Sciatic nerve (tissue), 2 donors: Measurements from ENCODE around the gene ACTR10. TPM values are rescaled to one million over a fixed set of nuclear protein-coding genes. Genes with fewer than 3 reads are reported as not detected.

Experiments used
- ATAC-seq: fragments of 200-7000 bp; cut with Tn5 transposase; one replicate; pipeline ENCODE4 v1.9.1; 2020; ENCODE audit warnings: mild to moderate bottlenecking, moderate library complexity
- DNase-seq: peaks from one replicate; pipeline ENCODE4 v3.0.0-alpha.2; 2020; ENCODE audit warnings: low spot score
- intact Hi-C: fragments of 100-400 bp; cut with DNase I; formaldehyde crosslinking; loops from one replicate; pipeline ENCODE4 v1.14.2; 2022
- total RNA-seq: library from RNA; stranded (reverse); fragmentation: NEBNext Ultra II Directional; extraction: Animal tissue kit (Norgen Biotek cat#: 25700); gene quantifications from one replicate; pipeline ENCODE4 v1.2.1, GENCODE V29; 2021
- donor health status: DM: no; HTN: no; CAD: no.
- donor health status: DM: no; HTN: no; CAD: no.

Gene ACTR10
- total RNA-seq, 1 donor from 2014 or later: 65.2 TPM

- ATAC-seq (no peak), DNase-seq (no peak)
- intact Hi-C loops: no loop called here
These were observed 75.7 kb downstream of the ACTR10 start for GRCh38 chr14:58275527-58276190.

- ATAC-seq (no peak), DNase-seq (no peak)
- intact Hi-C loops: no loop called here
These were observed 76.3 kb downstream of the ACTR10 start for GRCh38 chr14:58276208-58276607.

GRCh38 chr14:58278177-58278576, 78.2 kb downstream of the ACTR10 start:
- intact Hi-C loops: no loop called here
- DNase-seq (no peak), ATAC-seq (no peak)

GRCh38 chr14:58280954-58281787, 81.2 kb downstream of the ACTR10 start:
- intact Hi-C loops: loop anchor here (5.0 kb wide), 1 partner anchor 1664 kb away; no protein-coding TSS in a partner anchor
- ATAC-seq: peak; percentile 84
- no peak for DNase-seq

- intact Hi-C loops: loop anchor here (5.0 kb wide), 1 partner anchor 1665 kb away; no protein-coding TSS in a partner anchor
- DNase-seq: no peak
- ATAC-seq: no peak
These were observed 82.0 kb downstream of the ACTR10 start for GRCh38 chr14:58281969-58282368.

- ATAC-seq (no peak), DNase-seq (no peak)
- intact Hi-C loops: loop anchor here (5.0 kb wide), 1 partner anchor 1666 kb away; no protein-coding TSS in a partner anchor
These were observed 83.1 kb downstream of the ACTR10 start for GRCh38 chr14:58282925-58283593.

GRCh38 chr14:58283730-58284129, 83.8 kb downstream of the ACTR10 start:
- ATAC-seq (no peak), DNase-seq (no peak)
- intact Hi-C loops: loop anchor here (5.0 kb wide), 1 partner anchor 1666 kb away; no protein-coding TSS in a partner anchor

- ATAC-seq (no peak), DNase-seq (no peak)
- intact Hi-C loops: no loop called here
These were observed 85.2 kb downstream of the ACTR10 start for GRCh38 chr14:58285132-58285531.

Other genes with a start within 250 kb of the ACTR10 start
- 11.5 TPM for gene ARMH4, start 47.9 kb upstream of the ACTR10 start, total RNA-seq
- gene PSMA3, start 44.7 kb downstream of the ACTR10 start, total RNA-seq: 127 TPM
- gene ARID4A, start 98.4 kb downstream of the ACTR10 start, total RNA-seq: 38.4 TPM
- not detected for gene TOMM20L, start 195.8 kb downstream of the ACTR10 start, total RNA-seq
- gene TIMM9, start 227.4 kb downstream of the ACTR10 start, total RNA-seq: 26.7 TPM
- 19.3 TPM for gene KIAA0586, start 227.6 kb downstream of the ACTR10 start, total RNA-seq